Superior temporal gyrus (tissue), 1 donor: ENCODE data around the gene COL4A1.

Experiments
- DNase-seq: peaks from one replicate; pipeline ENCODE4 v3.0.0-alpha.2; 2016; ENCODE audit errors: extremely low spot score

The COL4A1 gene

GRCh38 chr13:110220471-110220870 is 86.5 kb downstream of the COL4A1 start:
- DNase-seq: no peak

GRCh38 chr13:110218581-110219201 is 88.3 kb downstream of the COL4A1 start:
- no peak for DNase-seq

GRCh38 chr13:110217811-110218210 is 89.1 kb downstream of the COL4A1 start:
- no peak for DNase-seq

GRCh38 chr13:110217085-110217484 is 89.9 kb downstream of the COL4A1 start:
- no peak for DNase-seq

GRCh38 chr13:110216398-110217041 is 90.4 kb downstream of the COL4A1 start:
- DNase-seq: no peak

- no peak for DNase-seq
Observed at GRCh38 chr13:110216006-110216397, 91.0 kb downstream of the COL4A1 start.

GRCh38 chr13:110215606-110216005 is 91.4 kb downstream of the COL4A1 start:
- no peak for DNase-seq

GRCh38 chr13:110214637-110215036 is 92.3 kb downstream of the COL4A1 start:
- DNase-seq: no peak

GRCh38 chr13:110213461-110214074 is 93.4 kb downstream of the COL4A1 start:
- no peak for DNase-seq

GRCh38 chr13:110212529-110212928 is 94.4 kb downstream of the COL4A1 start:
- DNase-seq: no peak

- DNase-seq: no peak
Observed at GRCh38 chr13:110211735-110212134, 95.2 kb downstream of the COL4A1 start.

- no peak for DNase-seq
Observed at GRCh38 chr13:110211046-110211445, 95.9 kb downstream of the COL4A1 start.

- DNase-seq: no peak
Observed at GRCh38 chr13:110210604-110210985, 96.4 kb downstream of the COL4A1 start.

GRCh38 chr13:110209950-110210603 is 96.9 kb downstream of the COL4A1 start:
- no peak for DNase-seq

GRCh38 chr13:110208116-110208515 is 98.8 kb downstream of the COL4A1 start:
- DNase-seq: no peak

- DNase-seq: no peak
Observed at GRCh38 chr13:110206996-110207395, 100.0 kb downstream of the COL4A1 start.

- no peak for DNase-seq
Observed at GRCh38 chr13:110206185-110206584, 100.8 kb downstream of the COL4A1 start.

GRCh38 chr13:110201114-110201513 is 105.8 kb downstream of the COL4A1 start:
- DNase-seq: no peak

- DNase-seq: no peak
Observed at GRCh38 chr13:110200276-110200870, 106.6 kb downstream of the COL4A1 start.

- no peak for DNase-seq
Observed at GRCh38 chr13:110199046-110199831, 107.7 kb downstream of the COL4A1 start.

GRCh38 chr13:110197471-110197870 is 109.5 kb downstream of the COL4A1 start:
- no peak for DNase-seq

- no peak for DNase-seq
Observed at GRCh38 chr13:110197026-110197425, 109.9 kb downstream of the COL4A1 start.
